ENCODE measurements around the gene GOLGA8S. TPM values are rescaled to one million over a fixed set of nuclear protein-coding genes. Genes with fewer than 3 reads are reported as not detected.

The GOLGA8S gene
- total and polyA plus RNA-seq, 10 of the 15 experiments (the other 5 are each of a cell fraction or from before 2014, with no cell fraction given) = 0.01 to 0.04 (median 0.03) TPM; not detected in 7

- Histone ChIP-seq H2AFZ (ENCODE audit: control insufficient read depth, low read depth, low read length) (no peak overlapping the region), H3K27ac (ENCODE audit: control insufficient read depth, insufficient read depth) (no peak overlapping the region), H3K4me2 (ENCODE audit: control insufficient read depth, insufficient read depth) (no peak overlapping the region), H3K4me1 (ENCODE audit: control insufficient read depth, insufficient read depth, low read length) (no peaks in the 10 kb centered on the region), H3K4me3 (no peak overlapping the region), H3K27me3 (replicated peaks in 1 of 2; ENCODE audit: control insufficient read depth in 2 of 2, insufficient read depth in 2 of 2, low read length in 1 of 2) (no peaks in the 10 kb centered on the region; a peak in 1 of 4 replicates), H3K9me3 (replicated peaks; ENCODE audit: control insufficient read depth, insufficient read depth, low read length) (no peaks in the 10 kb centered on the region), H3K36me3 (ENCODE audit: control insufficient read depth in 2 of 2, insufficient read depth in 2 of 2, low read length in 1 of 2) (no peaks in the 10 kb centered on the region), H4K20me1 (ENCODE audit: control insufficient read depth, insufficient read depth) (no peaks in the 10 kb centered on the region), H3K79me2 (ENCODE audit: control insufficient read depth, insufficient read depth, low read length) (no peaks in the 10 kb centered on the region), H3K9ac (ENCODE audit: control insufficient read depth, insufficient read depth, low read length) (no peak overlapping the region)
- 20% methylated on average over 2 of the region's 2 CpGs for WGBS (ENCODE audit: insufficient coverage, insufficient replicate concordance, low lambda C conversion rate, missing lambda C conversion rate)
- no TSS peak for BruUV-seq (replicated peaks)
- SMC1A ChIA-PET (ENCODE audit: uncharacterized antibody, unreplicated experiment) = no interaction called here
- in situ Hi-C loops (cut with MboI) (no loop called here), intact Hi-C loops (cut with micrococcal nuclease; ENCODE audit: unreplicated experiment) (no loop called here)
- ATAC-seq = no peak
- CTCF ChIA-PET = no interaction called here
- RAD21 ChIA-PET (ENCODE audit: unreplicated experiment) = no interaction called here
- no peak for TF ChIP-seq STAT3 (IDR thresholded peaks at IDR 0.05; ENCODE audit: low read depth, low read length)
- no peak for TF ChIP-seq RAD51 (IDR thresholded peaks at IDR 0.05)
- TF ChIP-seq HCFC1 (IDR thresholded peaks at IDR 0.05; ENCODE audit: low read length) = no peak
- POLR2A ChIA-PET = no interaction called here
- FAIRE-seq = no peak
- no peak for DNase-seq (ENCODE audit: low read depth, low spot score)
Observed at GRCh38 chr15:23402140-23402539, 47.6 kb downstream of the GOLGA8S start.

DNA sequence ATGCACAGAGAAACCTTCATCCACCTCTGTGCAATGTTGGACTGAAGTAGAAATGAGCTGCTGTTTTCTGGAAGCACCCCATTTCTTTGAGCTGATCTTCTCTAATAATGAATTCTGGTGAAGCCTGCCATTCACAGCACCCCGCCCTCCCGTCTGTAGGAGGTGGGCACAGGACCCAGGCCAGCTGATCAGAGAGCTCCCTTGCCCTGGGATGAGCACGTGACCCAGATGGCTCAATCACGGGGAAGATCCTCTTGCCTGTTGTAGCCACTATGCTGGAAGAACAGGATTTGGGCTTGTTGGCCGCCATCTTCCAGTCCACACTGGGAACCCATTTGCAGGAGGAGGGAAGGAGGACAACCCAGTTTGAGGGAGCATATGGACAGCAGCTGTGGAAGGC lies 48.0 kb downstream of the GOLGA8S start:
- ChIA-PET POLR2A (no interaction called here), RAD21 (ENCODE audit: unreplicated experiment) (no interaction called here), CTCF (no interaction called here), SMC1A (ENCODE audit: uncharacterized antibody, unreplicated experiment) (no interaction called here)
- H3K27me3 ChIP-seq (replicated peaks in 1 of 2; ENCODE audit: control insufficient read depth in 2 of 2, insufficient read depth in 2 of 2, low read length in 1 of 2) = no peaks in the 10 kb centered on the region; a peak in 1 of 4 replicates
- H2AFZ ChIP-seq (ENCODE audit: control insufficient read depth, low read depth, low read length) = no peak overlapping the region
- H3K36me3 ChIP-seq (ENCODE audit: control insufficient read depth in 2 of 2, insufficient read depth in 2 of 2, low read length in 1 of 2) = no peaks in the 10 kb centered on the region
- no peak for FAIRE-seq
- H3K9ac ChIP-seq (ENCODE audit: control insufficient read depth, insufficient read depth, low read length) = no peak overlapping the region
- intact Hi-C loops (cut with micrococcal nuclease; ENCODE audit: unreplicated experiment) (no loop called here), in situ Hi-C loops (cut with MboI) (no loop called here)
- BruUV-seq (replicated peaks) = no TSS peak
- 16% methylated on average over 5 of the region's 5 CpGs for WGBS (ENCODE audit: insufficient coverage, insufficient replicate concordance, low lambda C conversion rate, missing lambda C conversion rate)
- ATAC-seq = no peak
- H3K9me3 ChIP-seq (replicated peaks; ENCODE audit: control insufficient read depth, insufficient read depth, low read length) = no peaks in the 10 kb centered on the region
- no peak overlapping the region for H3K4me3 ChIP-seq
- H4K20me1 ChIP-seq (ENCODE audit: control insufficient read depth, insufficient read depth) = no peaks in the 10 kb centered on the region
- no peak overlapping the region for H3K4me2 ChIP-seq (ENCODE audit: control insufficient read depth, insufficient read depth)
- no peak for DNase-seq (ENCODE audit: low read depth, low spot score)
- H3K27ac ChIP-seq (ENCODE audit: control insufficient read depth, insufficient read depth) = no peak overlapping the region
- no peaks in the 10 kb centered on the region for H3K79me2 ChIP-seq (ENCODE audit: control insufficient read depth, insufficient read depth, low read length)
- H3K4me1 ChIP-seq (ENCODE audit: control insufficient read depth, insufficient read depth, low read length) = no peaks in the 10 kb centered on the region
- TF ChIP-seq IKZF1 (conservative IDR thresholded peaks at IDR 0.05) = no peak
- TF ChIP-seq RB1 (IDR thresholded peaks at IDR 0.05; ENCODE audit: borderline replicate concordance) = no peak
- no peak for TF ChIP-seq RAD21 (IDR thresholded peaks at IDR 0.05; ENCODE audit: insufficient read depth, low read depth, low read length)
- no peak for TF ChIP-seq FOXM1 (IDR thresholded peaks at IDR 0.05; ENCODE audit: low read depth, low read length)
- TF ChIP-seq SUPT20H (IDR thresholded peaks at IDR 0.05; ENCODE audit: borderline replicate concordance, control insufficient read depth, low read depth, low read length) = no peak
- TF ChIP-seq, protein P1, sequence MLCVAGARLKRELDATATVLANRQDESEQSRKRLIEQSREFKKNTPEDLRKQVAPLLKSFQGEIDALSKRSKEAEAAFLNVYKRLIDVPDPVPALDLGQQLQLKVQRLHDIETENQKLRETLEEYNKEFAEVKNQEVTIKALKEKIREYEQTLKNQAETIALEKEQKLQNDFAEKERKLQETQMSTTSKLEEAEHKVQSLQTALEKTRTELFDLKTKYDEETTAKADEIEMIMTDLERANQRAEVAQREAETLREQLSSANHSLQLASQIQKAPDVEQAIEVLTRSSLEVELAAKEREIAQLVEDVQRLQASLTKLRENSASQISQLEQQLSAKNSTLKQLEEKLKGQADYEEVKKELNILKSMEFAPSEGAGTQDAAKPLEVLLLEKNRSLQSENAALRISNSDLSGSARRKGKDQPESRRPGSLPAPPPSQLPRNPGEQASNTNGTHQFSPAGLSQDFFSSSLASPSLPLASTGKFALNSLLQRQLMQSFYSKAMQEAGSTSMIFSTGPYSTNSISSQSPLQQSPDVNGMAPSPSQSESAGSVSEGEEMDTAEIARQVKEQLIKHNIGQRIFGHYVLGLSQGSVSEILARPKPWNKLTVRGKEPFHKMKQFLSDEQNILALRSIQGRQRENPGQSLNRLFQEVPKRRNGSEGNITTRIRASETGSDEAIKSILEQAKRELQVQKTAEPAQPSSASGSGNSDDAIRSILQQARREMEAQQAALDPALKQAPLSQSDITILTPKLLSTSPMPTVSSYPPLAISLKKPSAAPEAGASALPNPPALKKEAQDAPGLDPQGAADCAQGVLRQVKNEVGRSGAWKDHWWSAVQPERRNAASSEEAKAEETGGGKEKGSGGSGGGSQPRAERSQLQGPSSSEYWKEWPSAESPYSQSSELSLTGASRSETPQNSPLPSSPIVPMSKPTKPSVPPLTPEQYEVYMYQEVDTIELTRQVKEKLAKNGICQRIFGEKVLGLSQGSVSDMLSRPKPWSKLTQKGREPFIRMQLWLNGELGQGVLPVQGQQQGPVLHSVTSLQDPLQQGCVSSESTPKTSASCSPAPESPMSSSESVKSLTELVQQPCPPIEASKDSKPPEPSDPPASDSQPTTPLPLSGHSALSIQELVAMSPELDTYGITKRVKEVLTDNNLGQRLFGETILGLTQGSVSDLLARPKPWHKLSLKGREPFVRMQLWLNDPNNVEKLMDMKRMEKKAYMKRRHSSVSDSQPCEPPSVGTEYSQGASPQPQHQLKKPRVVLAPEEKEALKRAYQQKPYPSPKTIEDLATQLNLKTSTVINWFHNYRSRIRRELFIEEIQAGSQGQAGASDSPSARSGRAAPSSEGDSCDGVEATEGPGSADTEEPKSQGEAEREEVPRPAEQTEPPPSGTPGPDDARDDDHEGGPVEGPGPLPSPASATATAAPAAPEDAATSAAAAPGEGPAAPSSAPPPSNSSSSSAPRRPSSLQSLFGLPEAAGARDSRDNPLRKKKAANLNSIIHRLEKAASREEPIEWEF (IDR thresholded peaks at IDR 0.05; ENCODE audit: insufficient replicate concordance, low read depth, low read length) = no peak
- no peak for TF ChIP-seq CHD1 (IDR thresholded peaks at IDR 0.05; ENCODE audit: low read depth, low read length)
- no peak for TF ChIP-seq ETV6 (conservative IDR thresholded peaks at IDR 0.05 in 1 of 2, IDR thresholded peaks at IDR 0.05 in 1 of 2; ENCODE audit: borderline replicate concordance in 1 of 2, low read depth in 1 of 2)
- no peak for TF ChIP-seq HDGF (IDR thresholded peaks at IDR 0.05)
- TF ChIP-seq, protein P2, sequence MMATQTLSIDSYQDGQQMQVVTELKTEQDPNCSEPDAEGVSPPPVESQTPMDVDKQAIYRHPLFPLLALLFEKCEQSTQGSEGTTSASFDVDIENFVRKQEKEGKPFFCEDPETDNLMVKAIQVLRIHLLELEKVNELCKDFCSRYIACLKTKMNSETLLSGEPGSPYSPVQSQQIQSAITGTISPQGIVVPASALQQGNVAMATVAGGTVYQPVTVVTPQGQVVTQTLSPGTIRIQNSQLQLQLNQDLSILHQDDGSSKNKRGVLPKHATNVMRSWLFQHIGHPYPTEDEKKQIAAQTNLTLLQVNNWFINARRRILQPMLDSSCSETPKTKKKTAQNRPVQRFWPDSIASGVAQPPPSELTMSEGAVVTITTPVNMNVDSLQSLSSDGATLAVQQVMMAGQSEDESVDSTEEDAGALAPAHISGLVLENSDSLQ (IDR thresholded peaks at IDR 0.05) = no peak
